MCF 10A (cell line): ENCODE data around the gene SLC4A2. TPM values are rescaled to one million over a fixed set of nuclear protein-coding genes. Genes with fewer than 3 reads are reported as not detected.

Source experiments
- BruUV-seq: library from RNA; stranded (reverse); fragments of 400-500 nt; replicated peaks from 2 replicates; lab custom pipeline; 2021; lab: Mats Ljungman, UMichigan
- CTCF ChIA-PET: fragments of 300-600 bp; sonication (Branson Sonifier 250); formaldehyde crosslinking; extraction: SDS; loops from one replicate; lab custom pipeline; 2021; ENCODE audit warnings: antibody characterized with exemption, inconsistent platforms; lab: Yijun Ruan, JAX
- POLR2A ChIA-PET: fragments of 300-600, 350-650 bp; sonication (Branson Sonifier 250); formaldehyde crosslinking; extraction: SDS; loops from one replicate; lab custom pipeline; 2020; ENCODE audit warnings: antibody characterized with exemption, inconsistent platforms; lab: Yijun Ruan, JAX
- DNase-seq: peaks from one replicate; pipeline ENCODE4 v3.0.0-alpha.2; 2018; ENCODE audit not compliant: unreplicated experiment
- H3K27ac Mint-ChIP-seq: one replicate; pipeline ENCODE4 v1.8.0; 2022; ENCODE audit warnings: mild to moderate bottlenecking, low read depth, mixed read lengths; ENCODE audit not compliant: unreplicated experiment
- H3K27me3 Mint-ChIP-seq: one replicate; pipeline ENCODE4 v1.8.0; 2022; ENCODE audit warnings: mixed read lengths; ENCODE audit not compliant: insufficient read depth, unreplicated experiment
- H3K36me3 Mint-ChIP-seq: one replicate; pipeline ENCODE4 v1.8.0; 2022; ENCODE audit warnings: mild to moderate bottlenecking, moderate library complexity, mixed read lengths; ENCODE audit not compliant: insufficient read depth, unreplicated experiment
- H3K4me1 Mint-ChIP-seq: one replicate; pipeline ENCODE4 v1.8.0; 2022; ENCODE audit warnings: mixed read lengths; ENCODE audit not compliant: insufficient read depth, unreplicated experiment
- H3K4me3 Mint-ChIP-seq: one replicate; pipeline ENCODE4 v1.8.0; 2022; ENCODE audit warnings: mild to moderate bottlenecking, moderate library complexity, mixed read lengths; ENCODE audit not compliant: unreplicated experiment
- H3K9me3 Mint-ChIP-seq: one replicate; pipeline ENCODE4 v1.8.0; 2022; ENCODE audit warnings: mixed read lengths; ENCODE audit not compliant: unreplicated experiment
- CTCF ChIP-seq: fragments of 200-600 bp; IDR thresholded peaks from one replicate; pipeline ENCODE4 v1.8.0; 2022; ENCODE audit warnings: antibody characterized with exemption, mild to moderate bottlenecking; ENCODE audit not compliant: unreplicated experiment
- intact Hi-C: fragments of 100-400 bp; cut with micrococcal nuclease; formaldehyde crosslinking; loops from 2 replicates; pipeline ENCODE4 v1.14.1; 2022
- total RNA-seq: library from RNA; stranded (reverse); gene quantifications from 2 replicates; pipeline ENCODE4 v1.2.3, GENCODE V29; 2022

SLC4A2 gene
- total RNA-seq, 1 experiment from 2014 or later: 112 TPM

- no peaks in the 10 kb centered on the region for H3K27me3 Mint-ChIP-seq
- no peak for DNase-seq
- no peak for TF ChIP-seq CTCF
- H3K4me1 Mint-ChIP-seq: peaks cover 10% of the 10 kb centered on the region
- no peaks in the 10 kb centered on the region for H3K9me3 Mint-ChIP-seq
- H3K27ac Mint-ChIP-seq: peak within 1 kb of the TSS; percentile 50
- H3K4me3 Mint-ChIP-seq: no peak within 1 kb of the TSS
- ChIA-PET POLR2A (interaction anchor here (1.1 kb wide), 1 partner anchor 20 kb away, joined by 4 read pairs; the partner anchor contains the start of gene ABCB8), CTCF (interaction anchor here (1.5 kb wide), 1 partner anchor 63 kb away, joined by 4 read pairs; no protein-coding TSS in a partner anchor)
- BruUV-seq: no TSS peak
- intact Hi-C loops: no loop called here
- H3K36me3 Mint-ChIP-seq: peaks cover 8% of the 10 kb centered on the region
These were observed 11.2 kb upstream of the SLC4A2 start, which contains the start of gene ASIC3 for GRCh38 chr7:151047976-151048815. TSS of gene ASIC3 (plus strand) at chr7:151048531. CDS start at chr7:151048886, 355 bp downstream.

GRCh38 chr7:151048911-151049463 lies 10.4 kb upstream of the SLC4A2 start:
- POLR2A ChIA-PET: no interaction called here
- no peak for DNase-seq

GRCh38 chr7:151051108-151051507 lies 8.3 kb upstream of the SLC4A2 start:
- Mint-ChIP-seq H3K4me1 (peaks cover 10% of the 10 kb centered on the region), H3K4me3 (no peak overlapping the region), H3K27me3 (no peaks in the 10 kb centered on the region), H3K36me3 (no peaks in the 10 kb centered on the region), H3K9me3 (no peaks in the 10 kb centered on the region), H3K27ac (no peak overlapping the region)
- BruUV-seq: no TSS peak
- POLR2A ChIA-PET: no interaction called here
- peak; percentile 31 for DNase-seq
- TF ChIP-seq CTCF: no peak
- CTCF ChIA-PET: interaction anchor here (0.5 to 1.2 kb wide), 3 partner anchors 18 to 251 kb away, joined by 4 to 6 read pairs (median 5); partner anchors contain the start of gene CHPF2
- intact Hi-C loops: no loop called here

More at GRCh38 chr7:151048911-151049463, 10.4 kb upstream of the SLC4A2 start:
- CTCF ChIA-PET: no interaction called here
- H3K4me1 Mint-ChIP-seq: peaks cover 10% of the 10 kb centered on the region
- intact Hi-C loops: no loop called here
- no peak overlapping the region for H3K27ac Mint-ChIP-seq
- H3K9me3 Mint-ChIP-seq: no peaks in the 10 kb centered on the region
- no peaks in the 10 kb centered on the region for H3K27me3 Mint-ChIP-seq
- H3K4me3 Mint-ChIP-seq: no peak overlapping the region
- TF ChIP-seq CTCF: no peak
- peaks cover 8% of the 10 kb centered on the region for H3K36me3 Mint-ChIP-seq
- no TSS peak for BruUV-seq

- no TSS peak for BruUV-seq
- H3K4me1 Mint-ChIP-seq: peaks cover 10% of the 10 kb centered on the region
- no peak overlapping the region for H3K27ac Mint-ChIP-seq
- H3K9me3 Mint-ChIP-seq: no peaks in the 10 kb centered on the region
- no peak overlapping the region for H3K4me3 Mint-ChIP-seq
- intact Hi-C loops: no loop called here
- no peak for TF ChIP-seq CTCF
- H3K27me3 Mint-ChIP-seq: no peaks in the 10 kb centered on the region
- DNase-seq: no peak
- no peaks in the 10 kb centered on the region for H3K36me3 Mint-ChIP-seq
- ChIA-PET POLR2A (interaction anchor here (0.6 kb wide), 1 partner anchor 192 kb away, joined by 3 read pairs; no protein-coding TSS in a partner anchor), CTCF (interaction anchor here (0.6 kb wide), 1 partner anchor 122 kb away, joined by 3 read pairs; no protein-coding TSS in a partner anchor)
These were observed 6.3 kb upstream of the SLC4A2 start for GRCh38 chr7:151053096-151053495.
